Ishikawa (cell line): ENCODE data around the gene RUFY3.

Source experiments
- CEBPB ChIP-seq: IDR thresholded peaks from 2 replicates; pipeline ENCODE4 v1.6.1; 2012
- CREB1 ChIP-seq: IDR thresholded peaks from 2 replicates; pipeline ENCODE4 v1.6.1; 2012; ENCODE audit warnings: low read depth
- EGR1 ChIP-seq: IDR thresholded peaks from 2 replicates; pipeline ENCODE4 v1.6.1; 2012
- EP300 ChIP-seq: IDR thresholded peaks from 2 replicates; pipeline ENCODE4 v1.6.1; 2012; ENCODE audit warnings: borderline replicate concordance
- FOXM1 ChIP-seq: IDR thresholded peaks from 2 replicates; pipeline ENCODE4 v1.6.1; 2012; ENCODE audit warnings: low read depth, borderline replicate concordance
- NFIC ChIP-seq: IDR thresholded peaks from 2 replicates; pipeline ENCODE4 v1.6.1; 2012
- RAD21 ChIP-seq: IDR thresholded peaks from 2 replicates; pipeline ENCODE4 v1.6.1; 2012; ENCODE audit warnings: low read depth
- TAF1 ChIP-seq: IDR thresholded peaks from 2 replicates; pipeline ENCODE4 v1.6.1; 2012; ENCODE audit warnings: low read depth, mild to moderate bottlenecking
- TCF12 ChIP-seq: IDR thresholded peaks from 2 replicates; pipeline ENCODE4 v1.6.1; 2012; ENCODE audit warnings: low read depth
- TEAD4 ChIP-seq: IDR thresholded peaks from 2 replicates; pipeline ENCODE4 v1.6.1; 2012
- YY1 ChIP-seq: IDR thresholded peaks from 2 replicates; pipeline ENCODE4 v1.6.1; 2012; ENCODE audit warnings: low read depth
- ZBTB7A ChIP-seq: IDR thresholded peaks from 2 replicates; pipeline ENCODE4 v1.6.1; 2012; ENCODE audit warnings: low read depth
- TF ChIP-seq, protein P1 (sequence below): IDR thresholded peaks from 2 replicates; pipeline ENCODE4 v1.6.1; 2012; ENCODE audit warnings: low read depth, mild to moderate bottlenecking
- TF ChIP-seq, protein P2 (sequence below): IDR thresholded peaks from 2 replicates; pipeline ENCODE4 v1.6.1; 2012
- TF ChIP-seq, protein P3 (sequence below): IDR thresholded peaks from 2 replicates; pipeline ENCODE4 v1.6.1; 2012

RUFY3 gene

DNA sequence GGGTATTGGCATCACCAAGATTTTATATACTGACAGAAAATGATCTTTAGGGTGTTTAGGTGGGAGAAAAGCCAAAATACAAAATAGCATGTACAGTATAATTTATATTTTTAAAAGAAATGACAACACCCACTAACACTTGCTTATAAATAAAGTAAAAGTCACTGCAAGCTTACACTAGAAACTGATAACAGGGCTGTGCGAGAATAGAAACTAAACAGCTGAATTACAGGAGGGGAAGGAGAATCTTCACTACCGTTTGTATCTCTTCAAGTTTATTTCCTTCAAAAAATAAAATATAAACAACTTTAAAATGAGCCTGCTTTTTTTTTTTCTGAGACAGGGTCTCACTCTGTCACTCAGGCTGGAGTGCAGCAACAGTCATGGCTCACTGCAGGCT is 95.1 kb downstream of the RUFY3 start:
- TF ChIP-seq, protein P1, sequence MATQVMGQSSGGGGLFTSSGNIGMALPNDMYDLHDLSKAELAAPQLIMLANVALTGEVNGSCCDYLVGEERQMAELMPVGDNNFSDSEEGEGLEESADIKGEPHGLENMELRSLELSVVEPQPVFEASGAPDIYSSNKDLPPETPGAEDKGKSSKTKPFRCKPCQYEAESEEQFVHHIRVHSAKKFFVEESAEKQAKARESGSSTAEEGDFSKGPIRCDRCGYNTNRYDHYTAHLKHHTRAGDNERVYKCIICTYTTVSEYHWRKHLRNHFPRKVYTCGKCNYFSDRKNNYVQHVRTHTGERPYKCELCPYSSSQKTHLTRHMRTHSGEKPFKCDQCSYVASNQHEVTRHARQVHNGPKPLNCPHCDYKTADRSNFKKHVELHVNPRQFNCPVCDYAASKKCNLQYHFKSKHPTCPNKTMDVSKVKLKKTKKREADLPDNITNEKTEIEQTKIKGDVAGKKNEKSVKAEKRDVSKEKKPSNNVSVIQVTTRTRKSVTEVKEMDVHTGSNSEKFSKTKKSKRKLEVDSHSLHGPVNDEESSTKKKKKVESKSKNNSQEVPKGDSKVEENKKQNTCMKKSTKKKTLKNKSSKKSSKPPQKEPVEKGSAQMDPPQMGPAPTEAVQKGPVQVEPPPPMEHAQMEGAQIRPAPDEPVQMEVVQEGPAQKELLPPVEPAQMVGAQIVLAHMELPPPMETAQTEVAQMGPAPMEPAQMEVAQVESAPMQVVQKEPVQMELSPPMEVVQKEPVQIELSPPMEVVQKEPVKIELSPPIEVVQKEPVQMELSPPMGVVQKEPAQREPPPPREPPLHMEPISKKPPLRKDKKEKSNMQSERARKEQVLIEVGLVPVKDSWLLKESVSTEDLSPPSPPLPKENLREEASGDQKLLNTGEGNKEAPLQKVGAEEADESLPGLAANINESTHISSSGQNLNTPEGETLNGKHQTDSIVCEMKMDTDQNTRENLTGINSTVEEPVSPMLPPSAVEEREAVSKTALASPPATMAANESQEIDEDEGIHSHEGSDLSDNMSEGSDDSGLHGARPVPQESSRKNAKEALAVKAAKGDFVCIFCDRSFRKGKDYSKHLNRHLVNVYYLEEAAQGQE = no peak
- TF ChIP-seq TEAD4 (no peak), EGR1 (no peak), FOXM1 (no peak), CEBPB (no peak), CREB1 (no peak), TAF1 (no peak), NFIC (no peak), TCF12 (no peak), YY1 (no peak), ZBTB7A (no peak)
- TF ChIP-seq, protein P2, sequence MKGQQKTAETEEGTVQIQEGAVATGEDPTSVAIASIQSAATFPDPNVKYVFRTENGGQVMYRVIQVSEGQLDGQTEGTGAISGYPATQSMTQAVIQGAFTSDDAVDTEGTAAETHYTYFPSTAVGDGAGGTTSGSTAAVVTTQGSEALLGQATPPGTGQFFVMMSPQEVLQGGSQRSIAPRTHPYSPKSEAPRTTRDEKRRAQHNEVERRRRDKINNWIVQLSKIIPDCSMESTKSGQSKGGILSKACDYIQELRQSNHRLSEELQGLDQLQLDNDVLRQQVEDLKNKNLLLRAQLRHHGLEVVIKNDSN = no peak

DNA sequence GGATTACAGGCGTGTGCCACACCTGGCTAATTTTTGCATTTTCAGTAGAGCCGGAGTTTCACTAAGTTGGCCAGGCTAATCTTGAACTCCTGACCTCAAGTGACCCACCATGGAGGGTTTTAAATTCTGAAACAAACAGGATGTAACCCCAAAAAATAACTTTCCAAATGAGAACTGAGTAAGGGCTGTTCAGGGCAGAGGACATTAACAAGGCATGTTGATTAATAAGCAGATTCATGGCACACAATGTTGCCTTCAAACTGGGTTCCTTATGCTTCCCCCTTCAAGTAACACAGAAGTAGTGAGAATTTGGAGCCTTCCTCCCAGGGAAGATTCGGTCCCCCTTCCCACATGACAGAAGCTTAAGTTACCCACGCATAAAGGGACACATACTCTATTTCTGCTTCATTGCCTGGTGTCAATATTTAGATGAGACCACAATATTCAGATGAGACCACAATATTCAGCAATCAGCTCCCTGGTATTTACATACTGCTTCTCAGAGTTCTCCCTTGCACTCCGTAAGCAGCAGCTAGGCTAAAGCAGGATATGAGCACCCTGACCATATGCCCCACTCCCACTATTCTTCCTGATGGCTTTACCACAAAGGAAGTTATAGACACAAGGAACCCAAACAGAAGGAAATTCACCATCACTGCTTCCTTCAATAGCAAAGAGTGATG is 96.5 kb downstream of the RUFY3 start:
- TF ChIP-seq TCF12 = no peak
- no peak for TF ChIP-seq CEBPB
- no peak for TF ChIP-seq YY1
- no peak for TF ChIP-seq FOXM1
- TF ChIP-seq CREB1 = no peak
- TF ChIP-seq EGR1 = no peak
- TF ChIP-seq ZBTB7A = no peak
- TF ChIP-seq TAF1 = no peak

DNA sequence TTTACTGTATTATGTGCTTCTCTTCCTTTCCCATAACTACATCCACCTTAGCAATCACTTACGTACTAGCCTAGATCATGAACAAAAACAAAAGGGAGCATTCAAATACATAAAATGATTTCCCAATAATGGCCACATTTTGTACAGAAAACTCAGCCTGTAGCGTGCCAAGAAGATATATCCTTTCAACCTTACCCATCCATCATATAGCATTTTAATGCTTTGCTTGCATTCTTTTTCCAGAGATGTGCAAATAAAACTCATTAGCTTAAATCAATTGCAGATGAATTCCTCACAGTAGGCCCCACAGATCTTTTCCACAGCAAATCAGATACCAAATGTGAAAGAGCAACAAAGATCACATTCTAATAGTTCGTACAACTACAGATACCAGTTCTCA is 97.2 kb downstream of the RUFY3 start:
- TF ChIP-seq, protein P2 = no peak
- TF ChIP-seq RAD21 (no peak), ZBTB7A (no peak), CEBPB (no peak)

DNA sequence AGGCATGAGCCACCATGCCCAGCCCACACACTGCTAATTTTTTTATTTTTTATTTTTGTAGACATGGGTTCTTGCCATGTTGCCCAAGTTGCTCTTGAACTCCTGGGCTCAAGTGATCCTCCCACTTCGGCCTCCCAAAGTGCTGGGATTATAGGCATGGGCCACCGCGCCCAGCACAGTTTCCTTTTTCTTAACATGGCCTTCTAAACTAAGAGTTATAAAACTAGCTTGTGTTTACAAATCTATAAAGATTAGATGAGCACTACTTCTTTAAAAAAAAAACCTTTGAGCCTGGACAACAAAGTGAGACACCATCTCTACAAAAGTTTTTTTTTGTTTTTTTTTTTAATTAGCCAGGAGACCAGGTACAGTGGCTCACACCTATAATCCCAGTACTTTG is 107.3 kb downstream of the RUFY3 start:
- TF ChIP-seq ZBTB7A (no peak), NFIC (no peak), EGR1 (no peak), EP300 (no peak), CREB1 (no peak), RAD21 (no peak), TEAD4 (no peak), TAF1 (no peak), FOXM1 (no peak), CEBPB (no peak), TCF12 (no peak)
- TF ChIP-seq, protein P1 = no peak
- TF ChIP-seq, protein P3, sequence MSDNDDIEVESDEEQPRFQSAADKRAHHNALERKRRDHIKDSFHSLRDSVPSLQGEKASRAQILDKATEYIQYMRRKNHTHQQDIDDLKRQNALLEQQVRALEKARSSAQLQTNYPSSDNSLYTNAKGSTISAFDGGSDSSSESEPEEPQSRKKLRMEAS = no peak
- TF ChIP-seq, protein P2 = no peak

DNA sequence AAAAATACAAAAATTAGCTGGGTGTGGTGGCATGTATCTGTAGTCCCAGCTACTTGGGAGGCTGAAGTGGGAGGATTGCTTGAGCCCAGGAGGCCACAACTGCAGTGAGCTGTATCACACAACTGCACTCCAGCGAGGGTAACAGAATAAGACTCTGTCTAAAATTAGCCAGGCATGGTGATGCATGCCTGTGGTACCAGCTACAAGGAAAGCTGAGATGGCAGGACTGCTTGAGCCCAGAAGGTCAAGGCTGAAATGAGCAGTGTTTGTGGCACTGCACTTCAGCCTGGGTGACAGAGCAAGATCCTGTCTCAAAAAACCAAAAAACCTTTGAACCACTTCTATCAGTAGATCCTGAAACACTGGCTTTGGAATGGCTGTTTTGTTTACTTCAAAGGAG is 107.7 kb downstream of the RUFY3 start:
- TF ChIP-seq EGR1 (no peak), EP300 (no peak), RAD21 (no peak), TCF12 (no peak), TAF1 (no peak), TEAD4 (no peak), NFIC (no peak)
- TF ChIP-seq, protein P2 = no peak
- TF ChIP-seq, protein P3 = no peak
